ENCODE measurements around the gene MPST. TPM values are rescaled to one million over a fixed set of nuclear protein-coding genes. Genes with fewer than 3 reads are reported as not detected.

The MPST gene
- total RNA-seq, 1 experiment from 2014 or later, result 31.4 TPM

GRCh38 chr22:37046589-37046988, 27.0 kb downstream of the MPST start:
- ChIA-PET CTCF (no interaction called here), POLR2A (no interaction called here)
- H3K9me3 ChIP-seq (ENCODE audit: control insufficient read depth, insufficient read depth, low read depth, low read length), result no peaks in the 10 kb centered on the region
- ATAC-seq (no peak), DNase-seq (ENCODE audit: low read depth, low spot score) (no peak)
- no peak overlapping the region for H3K27ac ChIP-seq (ENCODE audit: low read length)
- in situ Hi-C loops (cut with HindIII; ENCODE audit: low pct_unique_long_range_greater_than_20kb, low sequenced_read_pairs) (no loop called here), intact Hi-C loops (cut with micrococcal nuclease; ENCODE audit: unreplicated experiment) (no loop called here)
- H3K27me3 ChIP-seq (ENCODE audit: control insufficient read depth, insufficient read depth, low read length), result no peaks in the 10 kb centered on the region
- H3K4me3 ChIP-seq (ENCODE audit: low read depth in 2 of 2, low read length in 2 of 2), result no peak overlapping the region
- TF ChIP-seq POLR2AphosphoS5 (IDR thresholded peaks at IDR 0.05; ENCODE audit: low read depth, low read length), result no peak
- no peak for TF ChIP-seq TCF7L2 (IDR thresholded peaks at IDR 0.05; ENCODE audit: low read depth, low read length)
- TF ChIP-seq SIN3A (IDR thresholded peaks at IDR 0.05; ENCODE audit: borderline replicate concordance, insufficient read depth, low read depth, low read length), result no peak
- TF ChIP-seq CTCF (IDR thresholded peaks at IDR 0.05), result no peak
- TF ChIP-seq REST (IDR thresholded peaks at IDR 0.05; ENCODE audit: insufficient read depth in 1 of 2, low read depth in 2 of 2, low read length in 1 of 2), result no peak
- no TSS peak for BruUV-seq (replicated peaks)
- no peaks in the 10 kb centered on the region for H3K4me1 ChIP-seq (ENCODE audit: control insufficient read depth, insufficient read depth, low read length)
- H3K36me3 ChIP-seq (ENCODE audit: control insufficient read depth, insufficient read depth, low read length), result no peaks in the 10 kb centered on the region

- ChIA-PET POLR2A (no interaction called here), CTCF (no interaction called here)
These were observed 27.5 kb downstream of the MPST start for GRCh38 chr22:37047006-37047405.

More at GRCh38 chr22:37047006-37047405, 27.5 kb downstream of the MPST start:
- intact Hi-C loops (cut with micrococcal nuclease; ENCODE audit: unreplicated experiment), result no loop called here
- in situ Hi-C loops (cut with HindIII; ENCODE audit: low pct_unique_long_range_greater_than_20kb, low sequenced_read_pairs), result no loop called here
- no peaks in the 10 kb centered on the region for H3K4me1 ChIP-seq (ENCODE audit: control insufficient read depth, insufficient read depth, low read length)
- no peak for ATAC-seq
- no peaks in the 10 kb centered on the region for H3K9me3 ChIP-seq (ENCODE audit: control insufficient read depth, insufficient read depth, low read depth, low read length)
- no peaks in the 10 kb centered on the region for H3K27me3 ChIP-seq (ENCODE audit: control insufficient read depth, insufficient read depth, low read length)
- DNase-seq (ENCODE audit: low read depth, low spot score), result no peak
- no peaks in the 10 kb centered on the region; the same call in 1 of the 2 replicates for H3K36me3 ChIP-seq (ENCODE audit: control insufficient read depth, insufficient read depth, low read length)
- TF ChIP-seq POLR2AphosphoS5 (IDR thresholded peaks at IDR 0.05; ENCODE audit: low read depth, low read length) (no peak), TCF7L2 (IDR thresholded peaks at IDR 0.05; ENCODE audit: low read depth, low read length) (no peak), CTCF (IDR thresholded peaks at IDR 0.05) (no peak), SIN3A (IDR thresholded peaks at IDR 0.05; ENCODE audit: borderline replicate concordance, insufficient read depth, low read depth, low read length) (no peak), REST (IDR thresholded peaks at IDR 0.05; ENCODE audit: insufficient read depth in 1 of 2, low read depth in 2 of 2, low read length in 1 of 2) (no peak)
- H3K27ac ChIP-seq (ENCODE audit: low read length), result no peak overlapping the region
- no TSS peak for BruUV-seq (replicated peaks)
- H3K4me3 ChIP-seq (ENCODE audit: low read depth in 2 of 2, low read length in 2 of 2), result no peak overlapping the region

Data from Panc1 (cell line).